ENCODE data around the gene MMP2.

MMP2 gene

DNA sequence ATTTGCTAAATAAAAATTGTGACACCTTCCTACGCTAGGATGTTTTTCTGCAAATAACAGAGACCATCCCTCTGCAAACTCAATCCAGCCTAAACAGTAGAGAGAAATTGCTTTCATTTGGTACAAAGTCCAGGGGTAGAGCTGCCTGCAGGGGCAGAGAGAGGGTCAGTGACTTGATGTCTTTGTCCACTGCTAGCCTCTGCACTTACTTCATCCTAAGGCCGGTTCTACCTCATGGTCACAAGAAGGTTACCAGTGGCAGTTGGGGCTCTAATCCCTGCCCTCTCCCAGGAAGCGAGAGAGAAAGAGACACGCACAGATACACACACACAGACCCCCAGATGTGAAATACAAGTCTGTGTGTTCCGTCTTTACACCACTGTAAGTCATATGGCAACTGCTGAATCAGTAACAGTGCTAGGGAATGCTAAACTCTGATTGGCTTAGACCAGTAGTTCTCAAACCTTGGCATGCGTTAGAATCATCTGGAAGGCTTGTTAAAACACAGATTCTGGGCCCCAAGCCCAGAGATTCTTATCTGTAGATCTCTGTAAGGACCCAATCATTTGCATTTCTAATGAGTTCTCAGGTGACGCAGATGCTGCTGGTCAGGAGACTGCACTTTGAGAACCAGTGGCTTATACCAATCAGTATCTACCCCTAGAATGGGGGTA, 16.8 kb downstream of the MMP2 start:
- DNase-seq: no peak

DNA sequence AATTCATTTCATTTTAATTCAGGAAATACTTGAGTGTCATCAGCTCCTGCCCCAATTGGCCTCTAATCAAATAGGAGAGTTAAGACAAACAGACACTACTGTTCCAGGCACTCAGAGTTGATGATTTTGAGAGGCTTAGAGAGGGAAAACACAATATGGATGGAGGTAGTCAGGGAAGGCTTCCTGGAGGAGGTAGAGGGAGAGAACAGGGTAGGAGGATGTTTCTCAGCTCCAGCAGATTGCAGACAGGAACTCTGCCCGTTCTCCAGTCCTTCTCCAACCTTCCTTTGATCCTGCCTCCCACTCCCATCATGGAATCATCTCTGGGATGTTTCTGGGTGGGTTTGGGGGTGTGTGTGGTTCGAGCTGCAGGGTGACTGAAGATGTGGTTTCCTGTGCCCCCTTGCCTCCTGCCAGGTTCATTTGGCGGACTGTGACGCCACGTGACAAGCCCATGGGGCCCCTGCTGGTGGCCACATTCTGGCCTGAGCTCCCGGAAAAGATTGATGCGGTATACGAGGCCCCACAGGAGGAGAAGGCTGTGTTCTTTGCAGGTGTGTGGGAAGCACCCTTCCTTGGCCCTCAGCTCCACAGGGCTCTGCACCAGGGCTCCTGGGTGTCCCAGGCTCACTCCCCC, 17.6 kb downstream of the MMP2 start:
- no peak for DNase-seq

DNA sequence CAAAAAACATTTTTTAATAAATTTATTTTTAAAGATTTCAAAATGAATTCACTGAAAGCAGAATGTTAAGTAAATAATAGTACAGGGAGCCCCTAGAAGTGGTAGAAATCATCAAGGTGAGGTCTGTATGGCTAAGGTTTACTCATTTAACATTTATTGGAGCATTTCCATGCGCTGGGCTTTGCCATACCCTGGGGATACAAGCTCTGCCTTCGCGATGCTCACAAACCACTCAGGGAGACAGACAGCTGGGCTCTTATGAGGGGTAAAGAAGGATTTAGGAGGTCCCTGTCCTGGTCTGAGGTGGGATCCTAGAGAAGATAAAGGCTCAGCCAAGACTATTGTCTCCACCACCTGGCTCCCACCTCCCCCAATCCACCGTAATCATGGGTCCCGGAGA, 18.6 kb downstream of the MMP2 start:
- no peak for DNase-seq

DNA sequence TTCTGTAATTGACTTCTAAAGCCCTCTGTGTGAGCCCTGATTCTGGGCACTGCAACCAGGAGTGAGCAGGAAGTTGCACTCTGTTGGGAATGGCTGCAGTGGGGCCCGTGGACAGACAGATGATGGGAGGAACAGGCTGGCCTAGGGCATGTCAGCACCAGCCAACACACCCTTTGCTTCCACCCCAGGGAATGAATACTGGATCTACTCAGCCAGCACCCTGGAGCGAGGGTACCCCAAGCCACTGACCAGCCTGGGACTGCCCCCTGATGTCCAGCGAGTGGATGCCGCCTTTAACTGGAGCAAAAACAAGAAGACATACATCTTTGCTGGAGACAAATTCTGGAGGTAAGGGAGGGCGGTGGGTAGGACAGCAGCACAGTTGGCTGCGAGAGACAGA, 19.1 kb downstream of the MMP2 start:
- DNase-seq: no peak

DNA sequence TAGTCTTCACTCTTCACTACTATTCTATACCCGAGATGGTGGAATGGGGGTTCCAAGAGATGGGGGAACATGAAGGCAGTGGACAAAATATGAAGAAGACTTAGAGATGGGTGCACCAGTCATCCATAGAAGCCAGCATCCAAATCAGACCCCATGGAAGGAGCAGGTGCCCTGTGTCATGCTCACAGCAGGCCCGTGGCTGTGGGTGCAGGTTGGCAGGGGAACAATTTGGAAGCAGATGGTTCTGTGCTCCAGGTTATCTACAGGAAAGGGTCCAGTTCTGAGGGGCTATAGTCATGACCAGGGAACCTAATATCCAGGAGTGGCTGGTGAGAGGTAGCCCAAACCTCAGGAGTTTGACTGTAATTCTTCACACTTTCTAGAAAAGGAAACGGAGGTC, 20.3 kb downstream of the MMP2 start:
- no peak for DNase-seq

DNA sequence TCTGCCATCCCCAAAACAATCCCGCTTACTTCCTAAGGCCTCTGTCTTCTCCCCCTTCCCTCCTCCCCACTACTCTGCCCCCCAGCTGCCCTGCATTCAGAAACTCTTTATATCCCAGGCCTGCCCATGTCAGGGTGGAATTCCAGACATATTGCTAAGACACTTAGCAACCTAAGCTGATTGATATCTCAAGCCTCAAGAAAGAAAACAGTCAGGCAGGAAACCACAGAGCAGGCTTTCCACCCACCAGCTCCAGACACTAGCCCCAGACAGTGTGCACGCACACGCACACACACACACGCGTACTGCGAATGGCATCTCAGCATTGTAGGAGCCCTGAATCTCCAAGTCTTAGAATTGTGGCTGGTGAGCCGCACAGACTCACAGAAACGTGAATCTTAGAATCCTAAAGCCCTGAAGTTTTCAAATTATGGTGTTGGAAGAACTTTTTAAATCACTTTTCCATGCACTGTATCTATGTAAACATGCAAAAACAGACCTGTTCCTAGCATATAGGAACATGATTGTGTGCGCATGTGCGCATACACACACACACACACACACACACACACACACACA, 21.0 kb downstream of the MMP2 start:
- DNase-seq: peak; percentile 3

DNA sequence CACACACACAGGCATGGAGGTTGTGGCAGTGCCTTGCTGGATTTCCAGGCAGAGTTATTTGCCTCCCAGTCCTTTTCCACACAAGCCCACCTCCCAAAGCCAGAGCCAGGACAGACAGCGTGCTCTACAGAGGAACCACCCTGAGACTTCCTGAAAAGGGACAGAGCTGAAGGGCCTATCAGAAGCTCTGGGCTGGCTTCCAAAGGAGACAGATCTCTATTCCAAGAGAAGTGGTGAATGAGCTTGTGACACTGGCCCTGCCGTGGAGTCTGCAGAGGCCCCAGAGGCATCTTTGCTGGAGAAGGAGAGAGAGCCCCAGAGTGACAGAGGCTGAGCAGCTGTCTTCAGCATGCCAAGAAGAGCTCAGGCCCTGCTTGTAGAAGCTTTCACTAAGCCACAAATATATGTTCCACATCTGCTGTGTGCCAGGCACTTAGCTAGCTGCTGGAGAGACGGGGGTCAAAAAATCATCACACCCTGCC, 21.6 kb downstream of the MMP2 start:
- no peak for DNase-seq

DNA sequence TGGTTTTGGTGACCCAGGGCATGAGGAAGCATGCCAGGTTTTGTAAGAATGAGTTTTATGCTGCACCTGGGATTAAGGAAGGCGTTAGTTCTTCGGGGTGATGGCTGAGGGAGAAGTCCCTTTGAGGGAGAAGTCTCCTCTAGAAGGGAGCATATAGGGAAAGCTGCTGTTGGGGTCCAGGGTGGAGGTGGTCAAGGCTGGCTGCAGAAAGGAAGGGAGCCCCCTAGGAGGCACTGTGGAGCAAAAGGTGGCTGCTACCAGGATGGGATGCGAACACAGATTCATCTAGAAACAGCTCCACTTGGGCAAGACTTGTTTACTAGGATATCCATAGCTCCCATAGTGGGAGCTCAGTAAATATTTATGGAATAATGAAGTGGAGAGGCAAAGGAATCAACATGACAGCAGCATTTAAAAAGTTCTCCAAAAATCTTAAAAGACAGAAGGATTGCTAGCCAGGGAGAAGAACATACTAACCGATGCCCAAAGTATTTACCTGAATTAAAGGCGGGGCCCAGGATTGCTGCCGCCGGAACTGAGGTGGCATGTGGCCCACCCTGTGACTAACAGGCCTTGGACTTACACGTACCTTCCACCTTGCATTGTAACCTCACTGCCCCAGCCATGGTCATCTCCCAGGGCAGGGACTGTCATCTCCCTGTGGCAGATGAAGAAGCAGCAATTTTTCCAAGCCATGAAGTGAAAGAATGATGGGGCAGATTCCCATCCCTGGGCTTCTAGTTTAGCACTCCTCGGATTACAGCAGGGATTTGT, 22.7 kb downstream of the MMP2 start:
- no peak for DNase-seq

DNA sequence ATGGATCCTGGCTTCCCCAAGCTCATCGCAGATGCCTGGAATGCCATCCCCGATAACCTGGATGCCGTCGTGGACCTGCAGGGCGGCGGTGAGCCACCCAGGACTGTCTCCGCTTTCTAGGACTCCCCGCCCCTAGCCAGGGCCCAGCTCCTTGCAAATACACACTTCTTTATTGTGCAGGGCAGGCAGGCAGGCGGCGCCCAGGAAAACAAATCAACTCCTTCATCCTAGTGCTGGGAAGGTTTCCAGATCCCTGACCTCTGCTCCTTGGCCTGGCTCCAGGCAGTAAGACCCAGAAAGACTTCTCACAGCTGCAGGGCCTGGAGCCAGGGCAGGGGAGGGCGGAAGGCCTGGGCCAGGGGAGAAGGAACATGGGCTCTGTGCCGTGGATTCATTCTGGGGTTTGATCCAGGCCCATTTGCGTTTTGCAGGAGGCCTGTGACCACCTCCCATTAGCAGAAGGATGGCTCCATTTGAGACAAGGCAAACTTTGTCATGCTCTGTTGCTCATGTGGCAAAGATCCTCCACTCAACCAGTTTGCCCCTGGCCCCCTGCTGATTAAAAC, 23.9 kb downstream of the MMP2 start:
- no peak for DNase-seq

DNA sequence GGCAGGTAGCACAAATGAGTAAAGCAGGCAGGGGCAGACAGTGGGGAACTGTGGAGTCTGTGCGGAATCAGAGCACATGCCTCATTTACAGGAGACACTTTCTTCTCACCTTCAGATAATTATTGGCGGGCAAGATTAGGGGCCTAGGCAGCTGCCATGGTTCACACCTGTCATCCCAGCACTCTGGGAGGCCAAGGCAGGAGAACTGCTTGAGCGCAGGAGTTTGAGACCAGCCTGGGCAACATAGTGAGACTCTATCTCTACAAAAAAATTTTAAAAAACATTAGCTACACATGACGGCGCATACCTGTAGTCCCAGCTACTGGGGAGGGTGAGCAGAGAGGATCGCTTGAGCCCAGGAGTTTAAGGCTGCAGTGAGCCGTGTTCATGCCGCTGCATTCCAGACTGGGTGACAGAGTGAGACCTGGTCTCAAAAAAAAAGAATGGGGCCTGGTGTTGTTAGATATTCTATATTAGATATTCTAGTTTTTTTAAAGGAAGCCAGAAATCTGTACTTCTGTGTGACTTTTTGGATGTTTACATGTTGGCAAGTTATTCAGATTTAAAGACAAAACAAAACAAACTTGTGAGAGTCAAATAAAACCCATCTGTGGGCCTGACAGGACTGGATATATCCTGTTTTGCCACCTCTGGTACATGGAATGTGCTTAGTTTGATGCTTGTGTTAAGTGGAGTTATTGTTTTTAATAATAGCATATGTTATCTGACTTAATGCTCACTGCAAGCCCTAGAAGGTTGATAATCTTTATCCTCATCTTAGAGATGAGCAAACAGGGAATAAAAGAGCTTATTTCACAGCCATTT, 24.9 kb downstream of the MMP2 start:
- no peak for DNase-seq

DNA sequence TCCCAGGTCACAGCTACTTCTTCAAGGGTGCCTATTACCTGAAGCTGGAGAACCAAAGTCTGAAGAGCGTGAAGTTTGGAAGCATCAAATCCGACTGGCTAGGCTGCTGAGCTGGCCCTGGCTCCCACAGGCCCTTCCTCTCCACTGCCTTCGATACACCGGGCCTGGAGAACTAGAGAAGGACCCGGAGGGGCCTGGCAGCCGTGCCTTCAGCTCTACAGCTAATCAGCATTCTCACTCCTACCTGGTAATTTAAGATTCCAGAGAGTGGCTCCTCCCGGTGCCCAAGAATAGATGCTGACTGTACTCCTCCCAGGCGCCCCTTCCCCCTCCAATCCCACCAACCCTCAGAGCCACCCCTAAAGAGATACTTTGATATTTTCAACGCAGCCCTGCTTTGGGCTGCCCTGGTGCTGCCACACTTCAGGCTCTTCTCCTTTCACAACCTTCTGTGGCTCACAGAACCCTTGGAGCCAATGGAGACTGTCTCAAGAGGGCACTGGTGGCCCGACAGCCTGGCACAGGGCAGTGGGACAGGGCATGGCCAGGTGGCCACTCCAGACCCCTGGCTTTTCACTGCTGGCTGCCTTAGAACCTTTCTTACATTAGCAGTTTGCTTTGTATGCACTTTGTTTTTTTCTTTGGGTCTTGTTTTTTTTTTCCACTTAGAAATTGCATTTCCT, 26.5 kb downstream of the MMP2 start:
- no peak for DNase-seq

DNA sequence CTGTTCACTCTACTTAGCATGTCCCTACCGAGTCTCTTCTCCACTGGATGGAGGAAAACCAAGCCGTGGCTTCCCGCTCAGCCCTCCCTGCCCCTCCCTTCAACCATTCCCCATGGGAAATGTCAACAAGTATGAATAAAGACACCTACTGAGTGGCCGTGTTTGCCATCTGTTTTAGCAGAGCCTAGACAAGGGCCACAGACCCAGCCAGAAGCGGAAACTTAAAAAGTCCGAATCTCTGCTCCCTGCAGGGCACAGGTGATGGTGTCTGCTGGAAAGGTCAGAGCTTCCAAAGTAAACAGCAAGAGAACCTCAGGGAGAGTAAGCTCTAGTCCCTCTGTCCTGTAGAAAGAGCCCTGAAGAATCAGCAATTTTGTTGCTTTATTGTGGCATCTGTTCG, 27.1 kb downstream of the MMP2 start:
- DNase-seq: no peak

DNA sequence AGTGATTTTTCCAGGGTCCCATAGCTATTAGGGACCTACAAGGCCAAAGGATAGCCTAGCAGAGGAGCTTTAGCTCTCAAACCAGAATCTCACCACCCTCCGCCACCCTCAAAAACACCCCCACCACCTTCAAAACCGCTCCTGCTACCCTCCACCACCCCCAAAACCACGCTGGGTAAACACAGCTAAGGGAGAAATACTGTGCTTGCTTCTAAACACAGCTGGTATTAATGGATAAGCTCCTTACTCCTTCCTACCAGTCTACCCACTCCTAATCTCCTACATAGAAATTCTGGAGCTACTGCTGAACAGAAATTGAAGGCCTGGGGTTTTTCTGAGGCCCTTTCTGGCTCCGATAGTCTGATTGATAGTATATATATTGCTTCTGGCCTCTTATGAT, 27.7 kb downstream of the MMP2 start:
- DNase-seq: no peak

DNA sequence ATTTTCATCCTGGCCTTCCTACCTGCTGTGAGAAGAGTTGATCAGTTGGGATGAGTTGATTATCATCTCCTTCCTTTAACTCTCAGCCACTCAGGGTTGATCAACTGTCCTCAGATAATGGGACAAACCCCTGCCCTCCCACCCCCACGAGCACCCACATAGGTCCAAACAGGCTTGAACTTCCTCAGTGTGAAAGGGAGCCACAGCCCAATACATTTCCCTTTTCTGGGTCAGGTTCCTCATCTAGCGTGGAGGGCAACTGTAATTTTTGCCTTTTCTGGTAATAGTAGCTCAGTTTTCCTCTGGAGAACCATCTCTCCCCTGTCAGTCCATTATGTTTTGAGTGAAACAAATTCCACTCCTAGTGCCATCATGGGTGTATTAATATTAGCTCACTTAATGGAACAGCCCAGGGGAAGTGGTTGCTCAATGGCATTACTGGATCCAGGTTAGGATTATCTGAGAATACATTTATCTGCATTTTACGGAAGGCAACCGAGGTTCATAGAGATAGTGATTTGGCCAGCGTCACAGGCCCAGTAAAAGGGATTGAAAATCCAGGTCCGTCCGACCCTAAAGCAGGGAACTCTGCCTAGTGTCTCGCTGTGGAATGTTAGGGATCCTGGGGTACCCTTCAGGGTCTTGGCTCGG, 29.4 kb downstream of the MMP2 start:
- no peak for DNase-seq

DNA sequence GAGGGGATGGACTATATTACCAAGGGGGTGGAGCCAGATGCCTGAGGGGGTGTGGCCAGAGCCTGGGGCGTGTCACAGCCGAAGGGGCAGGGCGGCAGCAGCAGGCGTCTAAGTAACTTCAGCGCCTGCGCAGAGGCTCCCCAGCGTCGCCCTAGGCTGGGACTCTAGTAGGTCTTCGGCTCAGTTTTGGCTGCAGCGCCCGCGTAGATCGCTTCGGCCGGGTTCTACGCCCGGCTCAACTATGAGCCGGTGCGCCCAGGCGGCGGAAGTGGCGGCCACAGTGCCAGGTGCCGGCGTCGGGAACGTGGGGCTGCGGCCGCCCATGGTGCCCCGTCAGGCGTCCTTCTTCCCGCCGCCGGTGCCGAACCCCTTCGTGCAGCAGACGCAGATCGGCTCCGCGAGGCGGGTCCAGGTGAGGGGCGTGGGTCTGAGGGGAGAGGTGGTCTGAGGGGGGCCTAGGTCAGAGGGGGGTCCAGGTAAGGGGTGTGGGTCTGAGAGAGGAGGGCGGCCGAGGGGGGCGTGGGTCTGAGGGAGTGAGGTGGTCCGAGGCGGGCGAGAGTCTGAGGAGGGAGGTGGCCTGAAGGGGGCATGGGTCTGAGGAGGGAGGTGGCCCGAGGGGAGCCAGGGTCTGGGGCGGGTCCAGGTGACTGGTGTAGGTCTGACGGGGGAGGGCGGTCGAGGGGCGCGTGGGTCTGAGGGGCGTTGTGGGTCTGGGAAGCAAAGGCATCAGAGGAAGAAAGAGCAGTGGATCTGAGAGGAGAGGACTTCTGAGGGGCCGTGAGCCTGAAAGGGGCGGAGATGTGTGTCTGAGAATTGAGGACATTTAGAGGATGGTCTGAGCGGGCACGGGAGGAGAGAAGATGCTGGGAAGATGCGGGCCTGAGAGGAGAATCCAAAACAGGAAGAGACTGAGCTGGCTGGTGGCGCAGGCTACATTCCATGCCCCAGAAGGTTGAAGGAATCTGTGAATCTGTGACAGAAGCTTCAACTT, 30.2 kb downstream of the MMP2 start, which contains the start of gene LPCAT2:
LPCAT2 (plus strand) TSS at position 132 of the 991 bp plus-strand sequence; CDS start at position 242, 110 bp downstream.
- DNase-seq: peak; percentile 25

DNA sequence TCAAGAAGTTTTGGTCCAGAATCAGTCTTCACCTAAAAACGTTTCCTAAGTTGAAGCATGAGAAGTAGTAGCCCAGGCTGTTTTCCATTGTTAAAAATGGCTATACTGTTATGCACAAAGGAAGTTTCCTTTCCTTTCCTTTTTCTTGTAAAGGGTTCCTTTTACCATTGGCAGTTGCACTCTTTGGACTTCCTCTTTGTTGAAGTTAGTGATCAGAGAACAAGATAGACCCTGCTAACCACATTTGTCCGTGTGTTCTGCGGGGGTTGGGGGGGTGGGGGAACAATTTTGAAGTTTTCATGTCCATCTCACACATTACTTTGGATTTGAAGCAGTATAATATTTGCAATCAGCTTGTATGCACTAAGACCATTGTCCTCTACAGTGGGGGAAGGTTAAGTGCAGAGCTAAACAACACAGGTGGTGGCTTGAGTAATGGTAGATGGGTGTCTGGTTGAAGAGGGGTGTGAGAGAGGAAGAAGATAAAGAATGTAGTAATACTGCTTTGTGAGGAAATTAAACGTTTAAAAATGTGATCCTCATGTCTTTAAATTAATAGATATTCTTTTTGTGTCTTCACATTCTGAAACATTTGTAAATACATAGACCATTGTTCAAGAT, 31.3 kb downstream of the MMP2 start:
- no peak for DNase-seq

DNA sequence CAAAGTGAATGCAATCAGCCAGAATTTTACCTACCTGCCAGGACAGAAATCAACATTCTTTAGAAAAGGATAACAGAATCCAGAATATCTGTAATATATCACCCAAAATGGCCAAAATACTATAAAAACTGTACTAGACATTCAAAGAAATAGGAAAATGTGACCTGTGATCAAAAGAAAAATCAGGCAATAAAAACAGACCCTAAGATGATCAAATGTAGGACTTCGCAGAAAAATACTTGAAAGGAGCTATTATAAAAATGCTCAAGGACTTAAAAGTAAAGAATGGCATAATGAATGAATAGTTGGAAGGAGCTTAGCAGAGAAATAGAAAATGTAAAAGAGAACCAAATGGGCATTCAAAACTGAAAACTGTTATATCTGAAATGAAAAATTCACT, 33.9 kb downstream of the MMP2 start:
- no peak for DNase-seq

DNA sequence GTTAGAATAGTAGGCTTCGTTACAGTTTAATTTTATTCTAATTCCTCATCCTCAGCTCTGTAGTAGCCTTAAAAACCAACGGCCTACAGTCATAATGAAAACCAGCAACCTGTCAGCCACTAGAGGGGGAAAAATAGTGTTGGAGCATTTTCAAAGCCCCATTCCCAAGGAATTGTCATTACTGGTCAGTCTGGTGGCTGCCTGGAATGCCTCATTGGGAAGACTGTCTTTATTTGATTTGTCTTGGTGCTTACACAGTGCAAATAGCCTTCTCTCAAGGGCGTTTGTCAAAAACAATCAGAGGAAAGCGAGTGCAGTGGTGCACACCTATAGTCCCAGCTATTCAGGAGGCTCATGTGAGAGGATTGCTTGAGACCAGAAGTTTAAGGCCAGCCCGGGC, 34.6 kb downstream of the MMP2 start:
- DNase-seq: no peak

DNA sequence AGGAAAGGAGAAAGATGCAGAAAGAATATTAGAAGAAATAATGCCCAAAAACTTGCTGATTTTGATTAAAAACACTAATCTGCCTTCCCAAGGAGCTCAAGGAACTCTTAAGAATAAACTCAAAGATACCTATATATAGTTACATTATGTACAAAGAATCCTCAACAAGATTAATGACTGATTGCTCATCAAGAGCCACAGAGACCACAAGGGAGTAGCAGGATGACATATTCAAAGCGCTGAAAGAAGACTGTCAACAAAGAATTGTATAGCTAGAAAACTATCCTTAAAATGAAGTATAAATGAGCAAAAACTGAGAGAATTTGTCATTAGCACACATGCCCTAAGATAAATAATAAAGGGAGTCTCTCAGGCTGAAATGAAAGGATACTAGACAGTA, 36.1 kb downstream of the MMP2 start:
- DNase-seq: no peak
